Ishikawa (cell line): Measurements from ENCODE around the gene MCF2L2.

ENCODE experiments used
- CEBPB ChIP-seq: IDR thresholded peaks from 2 replicates; pipeline ENCODE4 v1.6.1; 2012
- CREB1 ChIP-seq: IDR thresholded peaks from 2 replicates; pipeline ENCODE4 v1.6.1; 2012; ENCODE audit warnings: low read depth
- EGR1 ChIP-seq: IDR thresholded peaks from 2 replicates; pipeline ENCODE4 v1.6.1; 2012
- EP300 ChIP-seq: IDR thresholded peaks from 2 replicates; pipeline ENCODE4 v1.6.1; 2012; ENCODE audit warnings: borderline replicate concordance
- FOXM1 ChIP-seq: IDR thresholded peaks from 2 replicates; pipeline ENCODE4 v1.6.1; 2012; ENCODE audit warnings: low read depth, borderline replicate concordance
- NFIC ChIP-seq: IDR thresholded peaks from 2 replicates; pipeline ENCODE4 v1.6.1; 2012
- RAD21 ChIP-seq: IDR thresholded peaks from 2 replicates; pipeline ENCODE4 v1.6.1; 2012; ENCODE audit warnings: low read depth
- REST ChIP-seq: IDR thresholded peaks from 2 replicates; pipeline ENCODE4 v1.6.1; 2012; ENCODE audit warnings: low read depth, mild to moderate bottlenecking
- TAF1 ChIP-seq: IDR thresholded peaks from 2 replicates; pipeline ENCODE4 v1.6.1; 2012; ENCODE audit warnings: low read depth, mild to moderate bottlenecking
- TCF12 ChIP-seq: IDR thresholded peaks from 2 replicates; pipeline ENCODE4 v1.6.1; 2012; ENCODE audit warnings: low read depth
- TEAD4 ChIP-seq: IDR thresholded peaks from 2 replicates; pipeline ENCODE4 v1.6.1; 2012
- USF1 ChIP-seq: IDR thresholded peaks from 2 replicates; pipeline ENCODE4 v1.6.1; 2012
- YY1 ChIP-seq: IDR thresholded peaks from 2 replicates; pipeline ENCODE4 v1.6.1; 2012; ENCODE audit warnings: low read depth
- ZBTB7A ChIP-seq: IDR thresholded peaks from 2 replicates; pipeline ENCODE4 v1.6.1; 2012; ENCODE audit warnings: low read depth
- TF ChIP-seq, protein P1 (sequence below): IDR thresholded peaks from 2 replicates; pipeline ENCODE4 v1.6.1; 2012

MCF2L2 gene

DNA sequence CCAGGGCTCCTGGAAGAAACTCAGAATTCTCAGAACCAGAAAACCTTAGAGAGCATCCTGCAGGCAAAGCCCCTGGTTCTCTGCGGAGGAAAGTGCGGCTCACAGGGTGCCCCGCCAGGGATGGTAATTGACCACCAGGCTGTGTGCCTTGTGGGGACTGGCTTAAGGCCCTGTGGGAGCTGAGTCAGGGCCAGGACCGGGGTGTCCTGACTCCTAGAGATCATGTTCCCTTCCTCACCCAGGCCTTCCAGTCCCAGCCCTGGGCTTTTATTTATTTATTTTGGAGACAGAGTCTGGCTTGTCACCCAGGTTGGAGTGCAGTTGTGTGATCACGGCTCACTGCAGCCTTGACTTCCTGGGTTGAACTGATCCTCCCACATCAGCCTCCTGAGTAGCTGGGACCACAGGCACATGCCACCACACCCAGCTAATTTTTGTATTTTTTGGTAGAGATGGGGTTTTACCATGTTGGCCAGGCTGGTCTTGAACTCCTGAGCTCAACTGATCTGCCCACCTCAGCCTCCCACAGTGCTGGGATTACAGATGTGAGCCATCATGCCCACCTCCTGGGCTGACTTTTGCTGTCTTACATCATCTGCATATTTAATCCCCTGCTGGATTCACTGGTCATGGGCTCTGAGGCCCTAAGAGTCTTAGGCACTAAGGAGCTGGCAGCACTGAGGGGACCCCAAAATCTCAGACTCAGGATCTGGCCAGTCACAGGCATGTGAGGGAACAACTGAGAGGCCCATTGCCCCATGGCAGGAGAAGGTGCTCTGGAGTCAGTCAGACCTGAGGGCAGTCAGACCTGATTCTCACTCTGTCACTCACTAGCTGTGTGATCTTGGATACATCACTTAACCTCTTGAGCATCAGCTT lies 245.4 kb downstream of the MCF2L2 start:
- no peak for TF ChIP-seq YY1
- no peak for TF ChIP-seq EP300
- no peak for TF ChIP-seq TCF12
- TF ChIP-seq CEBPB, result no peak
- TF ChIP-seq TEAD4, result no peak
- TF ChIP-seq, protein P1, sequence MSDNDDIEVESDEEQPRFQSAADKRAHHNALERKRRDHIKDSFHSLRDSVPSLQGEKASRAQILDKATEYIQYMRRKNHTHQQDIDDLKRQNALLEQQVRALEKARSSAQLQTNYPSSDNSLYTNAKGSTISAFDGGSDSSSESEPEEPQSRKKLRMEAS, result no peak
- TF ChIP-seq EGR1, result no peak

DNA sequence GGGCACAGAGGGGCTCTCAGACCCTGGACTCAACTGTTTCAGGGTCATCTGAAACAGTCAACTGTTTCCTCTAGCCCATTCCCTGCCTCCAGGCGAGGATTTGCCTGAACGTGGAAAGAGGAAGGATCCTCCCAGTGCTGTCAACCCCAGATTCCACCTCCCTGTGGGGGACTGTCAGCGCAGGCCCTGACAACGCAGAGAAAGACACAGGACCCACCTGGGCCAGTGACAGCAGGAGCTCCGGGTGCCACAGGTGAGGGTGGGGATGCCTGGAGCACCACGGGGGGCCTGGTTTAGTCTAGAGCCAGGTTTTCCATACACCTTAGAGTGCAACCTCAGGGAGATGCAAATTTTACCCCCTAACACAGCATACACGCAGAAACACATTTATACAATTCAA lies 246.3 kb downstream of the MCF2L2 start:
- TF ChIP-seq TCF12 (no peak), NFIC (no peak), YY1 (no peak), TAF1 (no peak), EGR1 (no peak), FOXM1 (no peak), CREB1 (no peak), USF1 (no peak), ZBTB7A (no peak), EP300 (no peak), TEAD4 (no peak)
- TF ChIP-seq, protein P1, result no peak

DNA sequence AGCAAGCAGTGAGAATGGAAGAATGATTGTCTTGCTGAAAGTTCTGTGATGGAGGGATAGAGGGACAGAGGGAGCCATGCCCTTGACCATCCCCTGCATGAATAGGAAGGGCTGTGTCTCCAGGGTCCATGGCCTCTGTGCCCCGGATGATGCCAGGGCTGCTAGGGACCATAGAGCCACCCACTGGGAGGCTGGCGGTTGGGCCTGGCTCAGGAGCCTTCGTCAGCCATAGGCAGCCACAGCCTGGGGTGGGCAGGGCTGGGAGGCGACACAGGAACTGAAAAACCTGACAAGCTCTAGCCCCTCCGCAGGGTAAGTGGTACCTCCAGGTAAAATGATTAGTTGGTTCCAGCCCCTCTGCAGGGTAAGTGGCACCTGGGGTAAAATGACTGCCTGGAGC lies 246.8 kb downstream of the MCF2L2 start:
- TF ChIP-seq CEBPB (no peak), REST (no peak), TEAD4 (no peak), NFIC (no peak), RAD21 (no peak), EP300 (no peak), YY1 (no peak), TAF1 (no peak), FOXM1 (no peak), USF1 (no peak), CREB1 (no peak), ZBTB7A (no peak), EGR1 (no peak), TCF12 (no peak)
- TF ChIP-seq, protein P1, result no peak

- no peak for TF ChIP-seq USF1
These were observed 247.6 kb downstream of the MCF2L2 start for GRCh38 chr3:183180784-183181295.

DNA sequence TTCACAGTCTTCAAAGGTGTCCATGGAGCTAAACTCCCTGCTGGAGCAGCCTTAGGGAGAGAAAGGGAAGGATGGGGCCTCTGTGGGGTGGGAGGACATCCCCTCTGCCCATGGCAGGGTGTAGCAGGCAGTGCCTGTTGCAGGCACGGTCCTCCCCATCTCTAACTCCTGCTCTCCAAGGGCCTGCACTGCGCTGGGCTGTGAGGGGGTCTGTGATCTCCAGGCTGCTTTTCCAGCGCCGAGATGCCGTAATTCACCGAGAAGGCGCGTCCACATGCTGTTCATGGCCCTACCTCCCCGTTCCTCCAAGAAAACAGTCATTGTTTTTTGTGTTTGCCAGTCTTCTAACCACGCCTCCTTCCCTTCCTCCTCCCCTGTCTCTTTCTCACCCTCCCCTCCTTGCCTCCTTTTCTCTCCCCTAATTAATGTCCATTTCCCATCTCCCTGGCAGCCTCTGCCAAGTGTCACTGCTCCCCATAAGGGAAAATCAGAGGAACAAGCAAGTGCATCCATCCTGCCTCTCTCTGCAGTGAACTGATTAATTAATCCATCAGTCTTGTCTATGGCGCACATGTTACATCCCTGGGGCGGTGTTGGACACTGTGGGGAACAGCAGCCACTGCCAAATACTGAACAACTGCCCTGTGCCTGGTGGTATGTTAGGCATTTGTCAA lies 248.2 kb downstream of the MCF2L2 start:
- TF ChIP-seq EGR1, result no peak
- no peak for TF ChIP-seq EP300
- TF ChIP-seq FOXM1, result no peak
- no peak for TF ChIP-seq RAD21
- TF ChIP-seq TEAD4, result no peak

- TF ChIP-seq, protein P1, result peak; percentile 54
- TF ChIP-seq RAD21, result no peak; the same call in 1 of the 2 replicates
- peak; percentile 57; the same call in 1 of the 2 replicates for TF ChIP-seq EGR1
- TF ChIP-seq TEAD4, result peak; percentile 45; the same call in 1 of the 2 replicates
These were observed 249.4 kb downstream of the MCF2L2 start for GRCh38 chr3:183178833-183179549.

GRCh38 chr3:183178512-183178832 lies 249.9 kb downstream of the MCF2L2 start:
- TF ChIP-seq NFIC (no peak), FOXM1 (no peak), REST (no peak), CREB1 (no peak), RAD21 (no peak), TCF12 (no peak), ZBTB7A (no peak), TAF1 (no peak), EP300 (no peak)
- TF ChIP-seq, protein P1, result no peak
